HCEC 1CT (cell line): ENCODE results near the gene FBL.

ENCODE experiments used
- DNase-seq: peaks from one replicate; pipeline ENCODE4 v3.0.0-alpha.2; 2017

The FBL gene

GRCh38 chr19:39842693-39843435, 3.3 kb downstream of the FBL start:
- DNase-seq = no peak

- no peak for DNase-seq
Observed at GRCh38 chr19:39841041-39841440, 5.1 kb downstream of the FBL start.

- no peak for DNase-seq
Observed at GRCh38 chr19:39840492-39840891, 5.7 kb downstream of the FBL start.

- DNase-seq = no peak
Observed at GRCh38 chr19:39839678-39840327, 6.4 kb downstream of the FBL start.

GRCh38 chr19:39838569-39838968, 7.6 kb downstream of the FBL start:
- no peak for DNase-seq

- no peak for DNase-seq
Observed at GRCh38 chr19:39837978-39838377, 8.2 kb downstream of the FBL start.

GRCh38 chr19:39834287-39834841, 11.8 kb downstream of the FBL start:
- DNase-seq = no peak

GRCh38 chr19:39833464-39834286, 12.5 kb downstream of the FBL start, which contains the start of gene DYRK1B:
Gene DYRK1B (minus strand): TSS chr19:39834162. CDS start chr19:39831867, 2,295 bp downstream.
- DNase-seq = peak; percentile 92

- no peak for DNase-seq
Observed at GRCh38 chr19:39833160-39833463, 13.1 kb downstream of the FBL start.

- no peak for DNase-seq
Observed at GRCh38 chr19:39832341-39833083, 13.7 kb downstream of the FBL start.

- DNase-seq = no peak
Observed at GRCh38 chr19:39831679-39832078, 14.5 kb downstream of the FBL start.

- no peak for DNase-seq
Observed at GRCh38 chr19:39830847-39831246, 15.3 kb downstream of the FBL start.

GRCh38 chr19:39830406-39830805, 15.8 kb downstream of the FBL start:
- no peak for DNase-seq

GRCh38 chr19:39829702-39830275, 16.4 kb downstream of the FBL start:
- DNase-seq = no peak

- DNase-seq = no peak
Observed at GRCh38 chr19:39828654-39829032, 17.5 kb downstream of the FBL start.

- DNase-seq = no peak
Observed at GRCh38 chr19:39828015-39828653, 18.0 kb downstream of the FBL start.

- DNase-seq = no peak
Observed at GRCh38 chr19:39827216-39827615, 19.0 kb downstream of the FBL start.

- no peak for DNase-seq
Observed at GRCh38 chr19:39826311-39826945, 19.8 kb downstream of the FBL start.

GRCh38 chr19:39825531-39826076, 20.6 kb downstream of the FBL start:
- no peak for DNase-seq

GRCh38 chr19:39825093-39825463, 21.1 kb downstream of the FBL start:
- DNase-seq = no peak
